GM19025 (cell line): ENCODE results near the gene ANKRD13B.

Source experiments
- ATAC-seq: cut with Tn5 transposase; IDR thresholded peaks from one replicate; pipeline ENCODE4 v1.9.1; 2021; ENCODE audit warnings: mild to moderate bottlenecking, low read depth, moderate library complexity; ENCODE audit not compliant: unreplicated experiment

The ANKRD13B gene

GRCh38 chr17:29568331-29569244, 24.3 kb upstream of the ANKRD13B start, which contains the start of gene TP53I13:
TP53I13 (plus strand) TSS chr17:29568701; CDS start chr17:29568759, 58 bp downstream.
- ATAC-seq = peak; percentile 36

GRCh38 chr17:29569245-29569950, 23.5 kb upstream of the ANKRD13B start:
- ATAC-seq = no peak

GRCh38 chr17:29570521-29570920, 22.4 kb upstream of the ANKRD13B start:
- no peak for ATAC-seq

- no peak for ATAC-seq
These were observed 21.4 kb upstream of the ANKRD13B start for GRCh38 chr17:29571486-29571882.

GRCh38 chr17:29571883-29572681, 20.9 kb upstream of the ANKRD13B start:
- ATAC-seq = no peak

- no peak for ATAC-seq
These were observed 20.0 kb upstream of the ANKRD13B start for GRCh38 chr17:29572691-29573557.

GRCh38 chr17:29573558-29573869, 19.4 kb upstream of the ANKRD13B start:
- ATAC-seq = no peak

- no peak for ATAC-seq
These were observed 18.8 kb upstream of the ANKRD13B start for GRCh38 chr17:29573871-29574731.

- no peak for ATAC-seq
These were observed 18.0 kb upstream of the ANKRD13B start for GRCh38 chr17:29574732-29575510.

- no peak for ATAC-seq
These were observed 17.3 kb upstream of the ANKRD13B start for GRCh38 chr17:29575511-29576213.

GRCh38 chr17:29576214-29577000, 16.5 kb upstream of the ANKRD13B start:
- ATAC-seq = no peak

- ATAC-seq = no peak
These were observed 15.9 kb upstream of the ANKRD13B start for GRCh38 chr17:29577001-29577370.

- ATAC-seq = no peak
These were observed 15.3 kb upstream of the ANKRD13B start for GRCh38 chr17:29577385-29578211.

- ATAC-seq = no peak
These were observed 14.1 kb upstream of the ANKRD13B start for GRCh38 chr17:29578626-29579485.
